ENCODE measurements around the gene ADSL. TPM values are rescaled to one million over a fixed set of nuclear protein-coding genes. Genes with fewer than 3 reads are reported as not detected.
A peak's percentile ranks its signal among the peaks of the same experiment; 100 is the strongest.

The ADSL gene
- total RNA-seq, 2 experiments from 2014 or later, result 95.0 to 105 TPM

DNA sequence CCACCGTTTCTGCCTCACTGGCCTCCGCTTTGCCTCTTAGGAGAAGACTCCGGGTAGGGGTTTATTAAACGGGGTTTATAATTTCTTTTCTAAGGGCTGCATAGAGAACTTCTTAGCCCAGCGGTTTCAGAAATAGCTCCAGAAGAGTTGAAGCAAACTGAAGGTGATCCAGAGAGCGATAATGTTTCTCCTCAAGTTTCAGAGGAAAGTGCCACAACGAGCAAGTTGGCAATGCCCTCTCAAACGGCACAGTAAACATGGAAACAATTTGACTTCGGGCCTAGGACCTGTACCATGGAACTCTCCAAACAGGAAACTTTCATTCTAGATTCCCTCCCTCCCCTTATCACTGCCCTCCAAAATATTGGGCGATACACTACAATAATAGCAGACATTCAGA is 1.0 kb downstream of the ADSL start:
- no peak for DNase-seq
- Mint-ChIP-seq H3K9me3 (no peaks in the 10 kb centered on the region), H3K36me3 (ENCODE audit: low read depth) (peaks cover 30% of the 10 kb centered on the region), H3K4me1 (peaks cover 41% of the 10 kb centered on the region), H3K27me3 (no peaks in the 10 kb centered on the region), H3K4me3 (peak overlapping the region; percentile 88), H3K27ac (peak overlapping the region; percentile 96)
- ChIA-PET POLR2A (interaction anchor here (0.6 to 5.8 kb wide), 31 partner anchors 10 to 552 kb away, joined by 3 to 121 read pairs (median 4); partner anchors contain the start of gene TNRC6B), CTCF (interaction anchor here (0.7 to 5.5 kb wide), 41 partner anchors 8 to 853 kb away, joined by 3 to 49 read pairs (median 4); partner anchors contain the start of genes ST13 and TNRC6B)

DNA sequence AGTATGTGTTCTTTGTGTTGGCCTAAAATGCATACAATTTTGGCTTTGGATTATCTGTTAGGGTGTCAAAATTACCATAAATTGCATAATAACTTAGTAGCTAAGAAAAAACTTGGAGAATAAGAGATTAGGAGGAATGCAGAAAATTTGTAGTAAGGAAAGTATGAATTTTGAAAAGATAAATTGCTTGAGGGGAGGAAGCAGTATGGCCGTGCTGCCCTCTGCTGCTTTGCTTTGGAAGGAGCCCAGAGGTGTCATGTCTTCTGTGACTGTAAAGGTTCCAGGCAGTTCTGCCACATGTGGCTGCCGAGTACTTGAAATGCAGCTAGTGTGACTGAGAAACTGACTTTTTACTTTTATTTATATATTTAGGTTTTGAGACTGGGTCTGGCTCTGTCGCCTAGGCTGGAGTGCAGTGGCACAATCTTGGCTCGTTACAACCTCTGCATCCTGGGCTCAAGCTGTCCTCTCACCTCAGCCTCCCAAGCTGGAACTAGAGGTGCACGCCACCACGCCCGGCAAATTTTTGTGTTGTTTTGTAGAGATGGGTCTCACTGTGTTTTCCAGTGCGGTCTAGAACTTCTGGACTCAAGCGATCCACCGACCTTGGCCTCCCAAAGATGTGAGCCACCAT is 1.8 kb downstream of the ADSL start:
- Mint-ChIP-seq H3K36me3 (ENCODE audit: low read depth) (peaks cover 36% of the 10 kb centered on the region), H3K4me3 (peak overlapping the region; percentile 88), H3K4me1 (peaks cover 33% of the 10 kb centered on the region), H3K9me3 (no peaks in the 10 kb centered on the region), H3K27me3 (no peaks in the 10 kb centered on the region), H3K27ac (peak overlapping the region; percentile 96)
- DNase-seq, result peak; percentile 77
- ChIA-PET POLR2A (interaction anchor here (0.9 to 5.8 kb wide), 21 partner anchors 10 to 551 kb away, joined by 3 to 121 read pairs (median 6); partner anchors contain the start of gene TNRC6B), CTCF (interaction anchor here (0.6 to 5.5 kb wide), 56 partner anchors 9 to 949 kb away, joined by 3 to 49 read pairs (median 4); partner anchors contain the start of genes ST13, TAB1 and TNRC6B)

GRCh38 chr22:40352763-40353162 is 6.5 kb downstream of the ADSL start:
- Mint-ChIP-seq H3K4me3 (no peak overlapping the region), H3K9me3 (no peaks in the 10 kb centered on the region), H3K36me3 (ENCODE audit: low read depth) (peaks cover 50% of the 10 kb centered on the region), H3K4me1 (peaks cover 15% of the 10 kb centered on the region), H3K27me3 (no peaks in the 10 kb centered on the region), H3K27ac (no peak overlapping the region)
- DNase-seq, result no peak
- CTCF ChIA-PET, result no interaction called here
- POLR2A ChIA-PET, result interaction anchor here (0.7 to 1.1 kb wide), 5 partner anchors 14 to 309 kb away, joined by 3 to 4 read pairs (median 3); no protein-coding TSS in a partner anchor

- POLR2A ChIA-PET, result interaction anchor here (1.3 kb wide), 1 partner anchor 13 kb away, joined by 3 read pairs; no protein-coding TSS in a partner anchor
- Mint-ChIP-seq H3K4me1 (peaks cover 2% of the 10 kb centered on the region), H3K9me3 (no peaks in the 10 kb centered on the region), H3K36me3 (ENCODE audit: low read depth) (peaks cover 80% of the 10 kb centered on the region), H3K4me3 (no peak overlapping the region), H3K27me3 (no peaks in the 10 kb centered on the region), H3K27ac (no peak overlapping the region)
- DNase-seq, result no peak
- CTCF ChIA-PET, result no interaction called here
Measured at GRCh38 chr22:40361100-40361499, 14.8 kb downstream of the ADSL start.

- no peak for DNase-seq
- Mint-ChIP-seq H3K9me3 (no peaks in the 10 kb centered on the region), H3K4me3 (no peak overlapping the region), H3K27me3 (no peaks in the 10 kb centered on the region), H3K4me1 (peaks cover 2% of the 10 kb centered on the region), H3K27ac (no peak overlapping the region), H3K36me3 (ENCODE audit: low read depth) (peaks cover 88% of the 10 kb centered on the region)
- POLR2A ChIA-PET, result interaction anchor here (1.1 kb wide), 1 partner anchor 99 kb away, joined by 3 read pairs; no protein-coding TSS in a partner anchor
- CTCF ChIA-PET, result interaction anchor here (0.6 kb wide), 1 partner anchor 414 kb away, joined by 3 read pairs; no protein-coding TSS in a partner anchor
Measured at GRCh38 chr22:40363059-40363458, 16.8 kb downstream of the ADSL start.

DNA sequence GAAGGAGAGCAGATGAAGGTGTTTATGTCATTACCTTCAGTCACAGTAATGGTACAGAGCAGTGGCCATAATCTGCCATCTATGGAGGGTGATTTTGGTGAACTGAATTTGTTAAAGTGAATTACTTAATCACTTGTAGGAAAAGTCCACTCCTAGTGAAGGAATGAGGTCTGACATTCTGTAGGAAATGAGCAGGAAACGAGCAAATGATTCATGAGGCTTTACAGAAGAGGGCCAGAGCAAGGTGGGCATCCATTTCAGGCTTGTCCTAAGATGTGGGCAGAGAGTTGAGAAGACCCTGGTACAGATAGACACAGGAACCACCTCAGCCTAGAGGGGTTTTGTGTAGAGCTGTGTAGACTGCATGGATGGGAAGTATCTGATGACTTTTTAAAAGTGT is 18.1 kb downstream of the ADSL start:
- peaks cover 78% of the 10 kb centered on the region for H3K36me3 Mint-ChIP-seq (ENCODE audit: low read depth)
- POLR2A ChIA-PET, result no interaction called here

GRCh38 chr22:40366068-40366467 is 19.8 kb downstream of the ADSL start:
- POLR2A ChIA-PET, result interaction anchor here (0.9 kb wide), 1 partner anchor 13 kb away, joined by 3 read pairs; no protein-coding TSS in a partner anchor
- peaks cover 65% of the 10 kb centered on the region for H3K36me3 Mint-ChIP-seq (ENCODE audit: low read depth)
- no peaks in the 10 kb centered on the region for H3K9me3 Mint-ChIP-seq
- peak overlapping the region; percentile 9 for H3K27ac Mint-ChIP-seq
- CTCF ChIA-PET, result interaction anchor here (0.6 to 1.6 kb wide), 2 partner anchors 18 to 174 kb away, joined by 3 read pairs; no protein-coding TSS in a partner anchor
- no peak overlapping the region for H3K4me3 Mint-ChIP-seq
- DNase-seq, result no peak
- H3K4me1 Mint-ChIP-seq, result peaks cover 9% of the 10 kb centered on the region
- no peaks in the 10 kb centered on the region for H3K27me3 Mint-ChIP-seq

More for the DNA sequence above, 18.1 kb downstream of the ADSL start:
- Mint-ChIP-seq H3K4me1 (peaks cover 2% of the 10 kb centered on the region), H3K4me3 (no peak overlapping the region), H3K27ac (no peak overlapping the region), H3K9me3 (no peaks in the 10 kb centered on the region), H3K27me3 (no peaks in the 10 kb centered on the region)
- DNase-seq, result no peak
- CTCF ChIA-PET, result no interaction called here

DNA sequence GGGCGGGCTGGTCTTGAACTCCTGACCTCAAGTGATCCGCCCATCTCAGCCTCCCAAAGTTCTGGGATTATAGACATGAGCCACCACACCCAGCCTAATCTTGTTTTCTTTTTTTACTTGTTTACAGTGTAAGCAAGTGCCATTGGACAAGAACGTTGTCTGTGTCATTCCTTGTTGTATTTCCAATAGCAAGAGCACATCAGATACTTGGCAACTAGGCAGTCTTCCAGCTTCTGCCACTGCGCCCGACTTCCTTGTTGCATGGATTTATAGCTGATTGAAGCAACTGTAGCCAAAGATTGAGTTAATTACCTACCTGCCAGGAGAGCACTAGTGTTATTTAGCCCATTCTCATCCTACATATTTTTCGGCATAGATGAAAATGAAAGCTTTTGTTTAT is 21.0 kb downstream of the ADSL start:
- H3K27me3 Mint-ChIP-seq, result no peaks in the 10 kb centered on the region
- no peaks in the 10 kb centered on the region for H3K9me3 Mint-ChIP-seq
- no peak overlapping the region for H3K27ac Mint-ChIP-seq
- ChIA-PET CTCF (no interaction called here), POLR2A (interaction anchor here (1.3 kb wide), 1 partner anchor 15 kb away, joined by 3 read pairs; no protein-coding TSS in a partner anchor)
- H3K4me1 Mint-ChIP-seq, result peaks cover 16% of the 10 kb centered on the region
- no peak for DNase-seq
- H3K4me3 Mint-ChIP-seq, result no peak overlapping the region
- peaks cover 53% of the 10 kb centered on the region for H3K36me3 Mint-ChIP-seq (ENCODE audit: low read depth)

GRCh38 chr22:40368016-40368415 is 21.7 kb downstream of the ADSL start:
- no peak for DNase-seq
- Mint-ChIP-seq H3K27me3 (no peaks in the 10 kb centered on the region), H3K4me1 (peaks cover 21% of the 10 kb centered on the region), H3K36me3 (ENCODE audit: low read depth) (peaks cover 51% of the 10 kb centered on the region), H3K9me3 (no peaks in the 10 kb centered on the region), H3K27ac (no peak overlapping the region), H3K4me3 (no peak overlapping the region)
- ChIA-PET POLR2A (interaction anchor here (0.7 to 1.3 kb wide), 2 partner anchors 14 to 21 kb away, joined by 3 read pairs; partner anchors contain the start of gene ADSL), CTCF (no interaction called here)

DNA sequence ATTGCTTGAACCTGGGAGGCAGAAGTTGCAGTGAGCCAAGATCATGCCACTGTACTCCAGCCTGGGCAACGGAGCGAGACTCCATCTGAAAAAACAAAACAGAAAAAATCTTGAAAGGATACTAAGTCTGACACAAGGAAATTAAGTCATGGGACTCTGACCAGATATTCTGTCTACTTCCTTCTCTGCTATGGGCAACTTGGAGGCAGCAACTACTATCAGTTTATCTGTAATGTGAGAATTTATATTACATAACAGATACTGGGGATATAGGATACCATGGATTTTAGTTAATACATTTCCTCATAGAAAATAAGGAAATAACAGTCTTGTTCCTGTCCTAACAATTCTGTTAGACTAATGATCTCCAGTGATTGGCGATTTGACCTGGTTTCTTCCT is 22.5 kb downstream of the ADSL start:
- ChIA-PET CTCF (no interaction called here), POLR2A (interaction anchor here (3.0 kb wide), 1 partner anchor 16 kb away, joined by 8 read pairs; no protein-coding TSS in a partner anchor)
- H3K36me3 Mint-ChIP-seq (ENCODE audit: low read depth), result peaks cover 50% of the 10 kb centered on the region
- H3K9me3 Mint-ChIP-seq, result no peaks in the 10 kb centered on the region
- peaks cover 25% of the 10 kb centered on the region for H3K4me1 Mint-ChIP-seq
- H3K27me3 Mint-ChIP-seq, result no peaks in the 10 kb centered on the region
- no peak for DNase-seq
- H3K27ac Mint-ChIP-seq, result no peak overlapping the region
- H3K4me3 Mint-ChIP-seq, result no peak overlapping the region

DNA sequence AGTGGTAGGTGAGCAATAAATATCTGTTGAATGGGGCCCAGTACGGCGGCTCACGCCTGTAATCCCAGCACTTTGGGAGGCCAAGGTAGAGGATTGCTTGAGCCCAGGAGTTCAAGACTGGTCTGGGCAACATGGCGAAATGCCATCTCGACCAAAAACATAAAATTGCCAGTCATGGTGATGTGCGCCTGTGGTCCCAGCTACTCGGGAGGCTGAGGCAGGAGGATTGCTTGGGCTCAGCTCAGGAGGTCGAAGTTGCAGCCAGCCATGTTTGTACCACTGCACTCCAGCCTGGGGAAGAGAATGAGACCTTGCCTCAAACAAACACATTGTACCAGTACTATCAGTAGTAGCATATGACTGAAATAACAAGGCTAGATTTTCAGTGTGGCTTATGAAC is 28.3 kb downstream of the ADSL start:
- Mint-ChIP-seq H3K9me3 (no peaks in the 10 kb centered on the region), H3K4me1 (peaks cover 26% of the 10 kb centered on the region), H3K27ac (no peak overlapping the region), H3K27me3 (no peaks in the 10 kb centered on the region), H3K4me3 (no peak overlapping the region), H3K36me3 (ENCODE audit: low read depth) (peaks cover 13% of the 10 kb centered on the region)
- DNase-seq, result no peak
- CTCF ChIA-PET, result no interaction called here
- POLR2A ChIA-PET, result interaction anchor here (1.3 to 1.4 kb wide), 2 partner anchors 11 to 855 kb away, joined by 3 to 4 read pairs; partner anchors contain the start of gene ATF4

GRCh38 chr22:40376149-40376548 is 29.8 kb downstream of the ADSL start:
- POLR2A ChIA-PET, result no interaction called here

DNA sequence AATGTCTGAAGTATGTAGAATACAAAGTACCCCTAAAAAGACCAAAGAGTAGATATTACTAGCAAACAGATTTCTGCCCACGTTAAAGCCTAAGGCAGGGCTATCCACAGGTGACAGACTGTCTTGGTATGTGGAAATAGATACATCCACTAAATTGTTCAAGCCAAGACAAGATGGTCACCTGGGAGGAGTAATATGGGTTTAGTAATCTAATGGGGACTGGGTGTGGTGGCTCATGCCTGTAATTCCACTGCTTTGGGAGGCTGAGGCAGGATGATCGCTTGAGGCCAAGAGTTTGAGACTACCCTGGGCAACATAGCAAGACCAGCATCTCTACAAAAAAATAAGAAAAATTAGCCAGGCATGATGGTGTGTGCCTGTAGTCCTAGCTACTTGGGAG is 31.6 kb downstream of the ADSL start:
- H3K4me1 Mint-ChIP-seq, result peaks cover 7% of the 10 kb centered on the region
- peaks cover 7% of the 10 kb centered on the region for H3K36me3 Mint-ChIP-seq (ENCODE audit: low read depth)
- no peaks in the 10 kb centered on the region for H3K27me3 Mint-ChIP-seq
- CTCF ChIA-PET, result interaction anchor here (2.1 kb wide), 1 partner anchor 59 kb away, joined by 5 read pairs; no protein-coding TSS in a partner anchor
- POLR2A ChIA-PET, result interaction anchor here (0.7 kb wide), 1 partner anchor 858 kb away, joined by 3 read pairs; the partner anchor contains the start of gene ATF4
- no peak overlapping the region for H3K4me3 Mint-ChIP-seq
- no peak for DNase-seq
- no peaks in the 10 kb centered on the region for H3K9me3 Mint-ChIP-seq
- H3K27ac Mint-ChIP-seq, result no peak overlapping the region

More at GRCh38 chr22:40376149-40376548, 29.8 kb downstream of the ADSL start:
- peaks cover 18% of the 10 kb centered on the region for H3K4me1 Mint-ChIP-seq
- H3K4me3 Mint-ChIP-seq, result no peak overlapping the region
- H3K36me3 Mint-ChIP-seq (ENCODE audit: low read depth), result peaks cover 13% of the 10 kb centered on the region
- no peaks in the 10 kb centered on the region for H3K9me3 Mint-ChIP-seq
- CTCF ChIA-PET, result interaction anchor here (2.1 kb wide), 1 partner anchor 61 kb away, joined by 5 read pairs; no protein-coding TSS in a partner anchor
- DNase-seq, result no peak
- H3K27ac Mint-ChIP-seq, result no peak overlapping the region
- H3K27me3 Mint-ChIP-seq, result no peaks in the 10 kb centered on the region
